SK-N-SH (cell line): ENCODE data around the gene KRT16. TPM values are rescaled to one million over a fixed set of nuclear protein-coding genes. Genes with fewer than 3 reads are reported as not detected.

Experiments used
- CTCF ChIA-PET: fragments of 300-600, 350-600 bp; formaldehyde crosslinking; extraction: SDS; loops from one replicate; lab custom pipeline; 2021; lab: Yijun Ruan, JAX
- POLR2A ChIA-PET: fragments of 350-600 bp; sonication (Branson Sonifier 250); formaldehyde crosslinking; extraction: SDS; loops from one replicate; lab custom pipeline; 2020; ENCODE audit warnings: antibody characterized with exemption, inconsistent platforms; lab: Yijun Ruan, JAX
- DNase-seq: peaks from one replicate; pipeline ENCODE4 v3.0.0; 2012
- H2AFZ ChIP-seq: fragments of 200-600 bp; sonication (generic); 2 replicates; pipeline ENCODE4 v1.8.1; 2016; ENCODE audit warnings: antibody characterized with exemption, mild to moderate bottlenecking, low read depth
- H3F3A ChIP-seq: fragments of 200-600 bp; sonication (generic); replicated peaks from 2 replicates; pipeline ENCODE3; 2016; ENCODE audit warnings: antibody characterized with exemption, mild to moderate bottlenecking; ENCODE audit not compliant: insufficient read depth
- H3K27ac ChIP-seq, 2 experiments: fragments of 200-500 bp in 1 of 2; fragments of 200-600 bp in 1 of 2; sonication (Bioruptor generic) in 1 of 2; sonication (generic), shearing (Covaris generic) in 1 of 2; 2 replicates each; pipeline versions ENCODE4 v1.5.1 to v1.6.1; 2014 to 2016; ENCODE audit warnings: low read depth in 2 of 2, inconsistent platforms in 1 of 2, low read length in 1 of 2, mild to moderate bottlenecking in 1 of 2, mixed read lengths in 1 of 2
- H3K27me3 ChIP-seq: fragments of 200-600 bp; sonication (generic), shearing (Covaris generic); 2 replicates; pipeline ENCODE4 v1.6.1; 2016; ENCODE audit warnings: mixed run types; ENCODE audit not compliant: insufficient read depth
- H3K36me3 ChIP-seq, 2 experiments: fragments of 200-500 bp in 1 of 2; fragments of 200-600 bp in 1 of 2; sonication (Bioruptor generic) in 1 of 2; sonication (generic) in 1 of 2; replicated peaks in 1 of 2; 2 replicates each; pipeline versions ENCODE3 to v1.5.1; 2014 to 2016; ENCODE audit warnings: low read length in 1 of 2, mild to moderate bottlenecking in 1 of 2; ENCODE audit not compliant: insufficient read depth in 2 of 2, control insufficient read depth in 1 of 2
- H3K4me1 ChIP-seq, 2 experiments: fragments of 200-500 bp in 1 of 2; fragments of 200-600 bp in 1 of 2; sonication (Bioruptor generic) in 1 of 2; sonication (generic), shearing (Covaris generic) in 1 of 2; 2 replicates each; pipeline versions ENCODE4 v1.5.1 to v1.6.1; 2014 to 2016; ENCODE audit warnings: low read depth in 1 of 2, low read length in 1 of 2, mixed run types in 1 of 2; ENCODE audit not compliant: insufficient read depth in 2 of 2, control insufficient read depth in 1 of 2
- H3K4me2 ChIP-seq: fragments of 200-600 bp; sonication (generic), shearing (Covaris generic); 2 replicates; pipeline ENCODE4 v1.6.1; 2017; ENCODE audit warnings: mixed run types
- H3K4me3 ChIP-seq, 2 experiments: fragments of 200-500 bp in 1 of 2; fragments of 200-600 bp in 1 of 2; sonication (Bioruptor generic) in 1 of 2; sonication (generic), shearing (Covaris generic) in 1 of 2; 2 replicates each; pipeline versions ENCODE4 v1.5.1 to v1.8.1; 2014 to 2016; ENCODE audit warnings: low read depth in 2 of 2, inconsistent platforms in 1 of 2, low read length in 1 of 2, mild to moderate bottlenecking in 1 of 2, mixed read lengths in 1 of 2, moderate library complexity in 1 of 2
- H3K79me2 ChIP-seq: fragments of 200-600 bp; sonication (generic); 2 replicates; pipeline ENCODE4 v1.8.1; 2017; ENCODE audit warnings: mild to moderate bottlenecking; ENCODE audit not compliant: insufficient read depth
- H3K9ac ChIP-seq: fragments of 200-600 bp; sonication (generic); 2 replicates; pipeline ENCODE4 v1.6.1; 2017; ENCODE audit warnings: mixed run types
- H3K9me2 ChIP-seq: fragments of 200-600 bp; sonication (generic); 2 replicates; pipeline ENCODE4 v1.6.1; 2017; ENCODE audit warnings: mixed run types
- H3K9me3 ChIP-seq: fragments of 200-600 bp; sonication (generic); 2 replicates; pipeline ENCODE4 v1.6.1; 2017; ENCODE audit warnings: mixed run types, mild to moderate bottlenecking, moderate library complexity
- H4K20me1 ChIP-seq: fragments of 200-600 bp; sonication (generic); 2 replicates; pipeline ENCODE4 v1.6.1; 2017; ENCODE audit warnings: mild to moderate bottlenecking, mixed run types; ENCODE audit not compliant: insufficient read depth
- CHD2 ChIP-seq: fragments of 150-350 bp; IDR thresholded peaks from 2 replicates; pipeline ENCODE4 v1.6.1; 2018; ENCODE audit warnings: low read length; ENCODE audit not compliant: partially characterized antibody
- FOXJ3 ChIP-seq: sonication (generic); formaldehyde crosslinking; IDR thresholded peaks from 2 replicates; pipeline ENCODE4 v1.5.1; 2020; ENCODE audit warnings: mild to moderate bottlenecking, missing genetic modification reagents
- GABPA ChIP-seq: IDR thresholded peaks from 2 replicates; pipeline ENCODE4 v1.4.0; 2012; ENCODE audit warnings: low read depth, mild to moderate bottlenecking
- GATA2 ChIP-seq: sonication (generic); formaldehyde crosslinking; IDR thresholded peaks from 2 replicates; pipeline ENCODE4 v1.5.0; 2020; ENCODE audit warnings: mild to moderate bottlenecking, missing genetic modification reagents
- JUND ChIP-seq: IDR thresholded peaks from 2 replicates; pipeline ENCODE4 v1.4.0; 2012
- MEF2A ChIP-seq: IDR thresholded peaks from 2 replicates; pipeline ENCODE4 v1.4.0; 2012; ENCODE audit warnings: low read depth, borderline replicate concordance
- POLR2AphosphoS5 ChIP-seq: IDR thresholded peaks from 2 replicates; pipeline ENCODE4 v1.6.1; 2012; ENCODE audit warnings: low read depth, low read length
- RAD21 ChIP-seq: IDR thresholded peaks from 2 replicates; pipeline ENCODE4 v1.6.1; 2012; ENCODE audit warnings: mild to moderate bottlenecking, low read length
- RCOR1 ChIP-seq: fragments of 150-350 bp; IDR thresholded peaks from 2 replicates; pipeline ENCODE4 v1.6.1; 2017; ENCODE audit warnings: antibody characterized with exemption, low read length
- RFX5 ChIP-seq: IDR thresholded peaks from 2 replicates; pipeline ENCODE4 v1.6.1; 2012; ENCODE audit warnings: mild to moderate bottlenecking, improper control_type of control experiment, low read length
- RXRA ChIP-seq: IDR thresholded peaks from 2 replicates; pipeline ENCODE4 v1.4.0; 2012; ENCODE audit warnings: low read depth, mild to moderate bottlenecking, borderline replicate concordance
- TAF1 ChIP-seq: IDR thresholded peaks from 2 replicates; pipeline ENCODE4 v1.6.1; 2012; ENCODE audit warnings: low read depth, mild to moderate bottlenecking, low read length, moderate library complexity, borderline replicate concordance
- YY1 ChIP-seq: IDR thresholded peaks from 2 replicates; pipeline ENCODE4 v1.4.0; 2012; ENCODE audit warnings: low read depth, mild to moderate bottlenecking
- ZBTB33 ChIP-seq: IDR thresholded peaks from 2 replicates; pipeline ENCODE4 v1.4.0; 2012; ENCODE audit warnings: low read depth, borderline replicate concordance
- WGBS: methylation state at CpG from one replicate; pipeline ENCODE4 v1.1.6; 2017; ENCODE audit warnings: low lambda C conversion rate; 5-methylcytosine and 5-hydroxymethylcytosine counted together
- polyA plus RNA-seq, 3 experiments: library from polyadenylated mRNA; depleted of rRNA; stranded (reverse); fragments of >200 nt; gene quantifications; 2 replicates each; pipeline ENCODE4 v1.2.3, GENCODE V29; 2012
- TF ChIP-seq, protein P1 (sequence below): IDR thresholded peaks from 2 replicates; pipeline ENCODE4 v1.6.1; 2012; ENCODE audit warnings: mild to moderate bottlenecking, low read depth, low read length, moderate library complexity
- TF ChIP-seq, protein P2 (sequence below): fragments of 150-350 bp; IDR thresholded peaks from 2 replicates; pipeline ENCODE4 v1.6.1; 2017; ENCODE audit warnings: antibody characterized with exemption, low read length, low read depth, borderline replicate concordance
- TF ChIP-seq, protein P3 (sequence below): fragments of 150-350 bp; IDR thresholded peaks from 2 replicates; pipeline ENCODE4 v1.6.1; 2016; ENCODE audit warnings: mild to moderate bottlenecking, low read depth, low read length

Gene KRT16
- polyA plus RNA-seq, 1 of the 3 experiments (the other 2 are of a cell fraction) = not detected

DNA sequence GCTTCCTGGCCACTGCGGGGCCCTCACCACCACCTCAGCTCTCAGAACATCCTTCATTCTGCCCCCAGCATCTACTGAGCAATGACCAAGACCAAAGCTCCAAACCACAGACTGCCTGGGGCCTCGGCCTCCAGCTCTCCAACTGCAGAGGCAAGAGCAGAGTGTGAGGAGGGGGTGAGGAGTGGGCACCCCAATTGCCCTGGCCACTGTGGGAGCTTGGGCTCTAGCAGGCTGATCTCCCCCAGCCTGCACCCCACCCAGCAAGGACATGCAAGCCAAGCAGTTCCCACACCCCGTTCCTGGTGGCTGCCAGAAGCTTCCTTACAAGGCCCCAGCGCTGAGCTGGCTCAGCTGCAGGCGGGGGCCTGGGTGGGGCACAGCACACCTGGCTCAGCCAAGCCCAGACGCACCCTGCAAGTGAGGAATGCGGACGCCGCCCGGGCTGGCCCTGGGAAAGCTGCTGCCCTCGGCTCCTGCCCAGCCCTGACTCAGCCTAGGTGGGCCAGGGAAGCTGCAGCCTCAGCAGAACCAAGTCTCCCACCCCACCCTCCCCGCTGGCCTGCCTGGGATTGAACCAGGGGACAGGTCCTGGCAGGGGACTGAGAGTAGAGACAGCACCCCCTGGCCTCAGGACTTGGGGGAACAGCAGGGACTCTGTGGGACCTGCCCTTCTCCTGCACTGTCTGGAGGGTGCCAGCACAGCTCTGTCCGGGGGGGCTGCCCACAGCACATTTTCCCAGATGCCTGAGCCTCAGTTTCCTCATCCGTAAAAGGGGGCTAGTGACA lies 41.5 kb upstream of the KRT16 start:
- Histone ChIP-seq H3K9me2 (no peaks in the 10 kb centered on the region), H3K27ac (no peak overlapping the region), H3K79me2 (no peaks in the 10 kb centered on the region), H3K4me1 (no peaks in the 10 kb centered on the region; a peak in 1 of 4 replicates), H3K9me3 (no peaks in the 10 kb centered on the region), H4K20me1 (no peaks in the 10 kb centered on the region), H2AFZ (no peak overlapping the region)
- CTCF ChIA-PET = interaction anchor here (0.5 to 20.6 kb wide), 4 partner anchors 10 to 811 kb away, joined by 3 to 646 read pairs (median 260); no protein-coding TSS in a partner anchor
- 43% methylated on average over 4 of the region's 14 CpGs for WGBS
- TF ChIP-seq, protein P1, sequence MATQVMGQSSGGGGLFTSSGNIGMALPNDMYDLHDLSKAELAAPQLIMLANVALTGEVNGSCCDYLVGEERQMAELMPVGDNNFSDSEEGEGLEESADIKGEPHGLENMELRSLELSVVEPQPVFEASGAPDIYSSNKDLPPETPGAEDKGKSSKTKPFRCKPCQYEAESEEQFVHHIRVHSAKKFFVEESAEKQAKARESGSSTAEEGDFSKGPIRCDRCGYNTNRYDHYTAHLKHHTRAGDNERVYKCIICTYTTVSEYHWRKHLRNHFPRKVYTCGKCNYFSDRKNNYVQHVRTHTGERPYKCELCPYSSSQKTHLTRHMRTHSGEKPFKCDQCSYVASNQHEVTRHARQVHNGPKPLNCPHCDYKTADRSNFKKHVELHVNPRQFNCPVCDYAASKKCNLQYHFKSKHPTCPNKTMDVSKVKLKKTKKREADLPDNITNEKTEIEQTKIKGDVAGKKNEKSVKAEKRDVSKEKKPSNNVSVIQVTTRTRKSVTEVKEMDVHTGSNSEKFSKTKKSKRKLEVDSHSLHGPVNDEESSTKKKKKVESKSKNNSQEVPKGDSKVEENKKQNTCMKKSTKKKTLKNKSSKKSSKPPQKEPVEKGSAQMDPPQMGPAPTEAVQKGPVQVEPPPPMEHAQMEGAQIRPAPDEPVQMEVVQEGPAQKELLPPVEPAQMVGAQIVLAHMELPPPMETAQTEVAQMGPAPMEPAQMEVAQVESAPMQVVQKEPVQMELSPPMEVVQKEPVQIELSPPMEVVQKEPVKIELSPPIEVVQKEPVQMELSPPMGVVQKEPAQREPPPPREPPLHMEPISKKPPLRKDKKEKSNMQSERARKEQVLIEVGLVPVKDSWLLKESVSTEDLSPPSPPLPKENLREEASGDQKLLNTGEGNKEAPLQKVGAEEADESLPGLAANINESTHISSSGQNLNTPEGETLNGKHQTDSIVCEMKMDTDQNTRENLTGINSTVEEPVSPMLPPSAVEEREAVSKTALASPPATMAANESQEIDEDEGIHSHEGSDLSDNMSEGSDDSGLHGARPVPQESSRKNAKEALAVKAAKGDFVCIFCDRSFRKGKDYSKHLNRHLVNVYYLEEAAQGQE = no peak
- TF ChIP-seq, protein P2, sequence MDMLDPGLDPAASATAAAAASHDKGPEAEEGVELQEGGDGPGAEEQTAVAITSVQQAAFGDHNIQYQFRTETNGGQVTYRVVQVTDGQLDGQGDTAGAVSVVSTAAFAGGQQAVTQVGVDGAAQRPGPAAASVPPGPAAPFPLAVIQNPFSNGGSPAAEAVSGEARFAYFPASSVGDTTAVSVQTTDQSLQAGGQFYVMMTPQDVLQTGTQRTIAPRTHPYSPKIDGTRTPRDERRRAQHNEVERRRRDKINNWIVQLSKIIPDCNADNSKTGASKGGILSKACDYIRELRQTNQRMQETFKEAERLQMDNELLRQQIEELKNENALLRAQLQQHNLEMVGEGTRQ = no peak
- TF ChIP-seq POLR2AphosphoS5 (no peak), RFX5 (no peak), CHD2 (no peak), ZBTB33 (no peak), RAD21 (no peak), GABPA (no peak), TAF1 (no peak), MEF2A (no peak), YY1 (no peak), FOXJ3 (no peak), RCOR1 (no peak), GATA2 (no peak), RXRA (no peak), JUND (no peak)
- TF ChIP-seq, protein P3, sequence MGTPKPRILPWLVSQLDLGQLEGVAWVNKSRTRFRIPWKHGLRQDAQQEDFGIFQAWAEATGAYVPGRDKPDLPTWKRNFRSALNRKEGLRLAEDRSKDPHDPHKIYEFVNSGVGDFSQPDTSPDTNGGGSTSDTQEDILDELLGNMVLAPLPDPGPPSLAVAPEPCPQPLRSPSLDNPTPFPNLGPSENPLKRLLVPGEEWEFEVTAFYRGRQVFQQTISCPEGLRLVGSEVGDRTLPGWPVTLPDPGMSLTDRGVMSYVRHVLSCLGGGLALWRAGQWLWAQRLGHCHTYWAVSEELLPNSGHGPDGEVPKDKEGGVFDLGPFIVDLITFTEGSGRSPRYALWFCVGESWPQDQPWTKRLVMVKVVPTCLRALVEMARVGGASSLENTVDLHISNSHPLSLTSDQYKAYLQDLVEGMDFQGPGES = no peak
- TF ChIP-seq, all 33 proteins: peak for 0
- no peak for DNase-seq
- Histone ChIP-seq H3K27me3 (no peaks in the 10 kb centered on the region), H3F3A (no peaks in the 10 kb centered on the region), H3K36me3 (no peaks in the 10 kb centered on the region), H3K4me2 (no peak overlapping the region), H3K9ac (no peak overlapping the region), H3K4me3 (no peak overlapping the region)
- POLR2A ChIA-PET = interaction anchor here (0.6 kb wide), 1 partner anchor 1966 kb away, joined by 5 read pairs; the partner anchor contains the start of gene PGAP3
